GM19467 (cell line): ENCODE results near the gene ANKRD39.
A peak's percentile ranks its signal among the peaks of the same experiment; 100 is the strongest.
"Not testable (repeated sequence)": the region's sequence is repeated elsewhere in the genome, so short reads cannot be mapped to it uniquely, and the experiment has no call there.

ENCODE experiments used
- ATAC-seq: cut with Tn5 transposase; IDR thresholded peaks from one replicate; pipeline ENCODE4 v1.9.1; 2021; ENCODE audit warnings: mild to moderate bottlenecking, moderate library complexity; ENCODE audit not compliant: unreplicated experiment

ANKRD39 gene, protein sequence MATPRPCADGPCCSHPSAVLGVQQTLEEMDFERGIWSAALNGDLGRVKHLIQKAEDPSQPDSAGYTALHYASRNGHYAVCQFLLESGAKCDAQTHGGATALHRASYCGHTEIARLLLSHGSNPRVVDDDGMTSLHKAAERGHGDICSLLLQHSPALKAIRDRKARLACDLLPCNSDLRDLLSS

DNA sequence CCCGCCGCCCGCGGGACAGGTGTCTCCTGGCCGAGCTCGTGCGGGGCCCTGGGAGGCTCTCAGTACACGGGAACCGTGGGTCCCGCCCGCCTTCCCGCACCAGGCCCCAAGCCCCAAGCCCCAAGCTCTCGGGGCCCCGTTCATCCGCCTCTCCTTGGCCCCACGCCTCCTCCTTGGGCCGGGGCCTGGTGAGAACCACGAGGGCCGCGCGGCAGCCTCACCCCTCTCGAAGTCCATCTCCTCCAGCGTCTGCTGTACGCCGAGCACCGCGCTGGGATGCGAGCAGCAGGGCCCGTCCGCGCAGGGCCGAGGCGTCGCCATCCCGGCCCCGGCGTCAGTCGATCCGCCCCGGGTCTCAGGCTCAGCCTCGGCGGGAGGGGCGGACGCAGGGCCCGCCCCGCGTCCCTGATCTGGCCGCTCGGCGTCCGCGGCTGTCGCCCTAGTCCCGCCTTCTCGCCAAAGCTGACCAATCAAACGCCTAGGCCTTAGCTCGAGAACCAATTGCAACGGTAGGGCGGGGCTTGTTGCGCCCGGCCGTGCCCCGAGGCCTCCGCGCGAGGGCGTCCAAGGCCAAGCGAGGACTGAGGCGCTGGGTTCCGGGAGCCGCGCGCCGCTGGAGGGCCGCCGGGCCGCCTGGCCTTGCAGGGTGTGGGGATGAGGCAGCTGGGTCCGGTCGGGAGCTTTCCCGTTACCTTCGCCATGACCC lies at the start of gene ANKRD39:
TSS of gene ANKRD39 (minus strand) at position 350 of the 706 bp plus-strand sequence. CDS start at position 321, 29 bp downstream.
- peak; percentile 91 for ATAC-seq

DNA sequence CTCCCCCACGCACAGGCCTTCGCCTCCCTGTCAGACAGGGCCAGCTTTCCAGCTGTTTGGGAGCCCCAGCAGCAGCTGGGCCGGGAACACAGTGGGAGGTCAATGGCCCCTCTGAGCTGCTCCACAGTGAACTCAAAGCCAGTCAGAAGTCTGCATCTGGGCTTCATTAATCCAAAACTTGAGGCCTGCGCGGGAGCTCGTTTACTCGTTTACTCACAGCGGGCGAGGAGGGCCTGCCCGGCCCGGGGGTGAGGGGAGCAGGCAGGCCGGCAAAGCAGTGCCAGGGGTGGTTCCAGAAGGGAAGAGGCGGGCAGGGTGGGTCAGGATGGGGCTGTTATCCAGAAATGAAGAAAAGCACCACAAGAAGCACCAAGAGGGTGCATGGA lies 48.9 kb upstream of the ANKRD39 start:
- ATAC-seq, result no peak

DNA sequence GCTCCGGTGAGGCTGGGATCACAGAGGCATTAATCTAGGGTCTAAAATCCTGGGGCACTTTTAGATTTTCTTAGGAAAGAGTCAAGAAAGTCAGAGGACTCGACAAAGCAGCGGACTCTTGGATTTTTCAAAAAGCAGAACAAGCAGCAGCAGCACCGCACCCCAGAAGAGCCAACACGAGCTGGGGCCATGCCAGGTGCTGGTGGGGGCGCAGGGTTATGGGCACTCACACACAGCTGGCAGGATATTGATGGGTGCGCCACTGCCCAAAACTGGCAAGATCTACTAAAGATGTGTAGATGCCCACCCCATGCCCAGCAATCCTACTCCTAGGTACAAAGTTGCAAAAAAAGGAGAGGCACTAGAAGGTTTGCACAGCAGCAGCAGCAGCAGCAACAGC lies 46.0 kb upstream of the ANKRD39 start:
- no peak for ATAC-seq

DNA sequence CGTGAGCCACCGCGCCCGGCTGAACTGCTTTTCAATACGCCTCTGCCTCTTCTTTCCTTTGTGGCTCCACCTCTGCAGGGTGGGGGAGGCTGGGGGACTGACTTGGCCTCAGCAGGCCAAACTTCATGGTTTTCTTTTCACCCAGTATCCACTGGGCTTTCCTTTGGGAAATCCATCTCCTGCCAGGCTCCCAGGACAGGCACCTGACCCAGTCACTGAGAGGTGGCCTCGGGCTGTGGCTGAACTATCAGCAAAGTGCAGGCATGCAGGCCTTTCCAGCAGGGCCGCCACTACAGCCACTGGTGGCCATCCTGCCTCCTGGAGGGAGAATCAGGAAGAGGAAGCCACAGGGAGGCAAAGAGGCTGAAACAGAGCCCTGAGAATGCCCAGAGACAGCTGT lies 45.5 kb upstream of the ANKRD39 start:
- no peak for ATAC-seq

DNA sequence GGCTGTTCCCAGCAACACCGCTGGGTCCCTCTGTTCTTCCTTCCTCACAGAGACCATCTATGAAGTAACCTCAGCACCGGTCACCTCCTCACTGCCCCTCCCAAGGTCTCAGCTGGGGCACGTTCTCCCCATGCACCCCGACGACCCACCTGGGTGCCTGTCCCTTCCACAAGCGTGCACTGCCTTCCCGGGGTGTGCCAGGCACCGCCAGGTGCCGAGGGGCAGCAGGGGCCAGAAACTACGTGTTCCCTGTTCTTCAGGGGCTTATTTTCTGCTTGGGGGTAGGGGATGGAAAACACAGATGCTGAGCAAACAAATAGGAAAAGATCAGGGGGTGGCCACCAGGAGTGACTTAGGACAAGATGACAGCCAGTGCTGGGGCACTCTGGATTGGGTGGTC lies 42.4 kb upstream of the ANKRD39 start:
- no peak for ATAC-seq

DNA sequence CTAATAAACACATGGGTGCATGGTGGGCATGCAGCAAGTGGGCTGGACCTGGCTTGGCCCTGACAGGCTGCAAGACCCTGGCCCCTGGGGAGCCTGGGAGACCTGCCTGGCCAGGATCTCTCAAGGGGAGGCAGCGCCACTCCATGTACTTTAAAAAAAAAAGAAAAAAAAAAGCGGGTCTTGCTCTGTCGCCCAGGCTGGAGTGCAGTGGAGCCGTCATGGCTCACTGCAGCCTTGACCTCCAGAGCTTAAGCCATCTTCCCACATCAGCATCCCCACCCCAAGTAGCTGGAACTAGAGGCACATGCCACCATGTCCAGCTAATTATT lies 41.6 kb upstream of the ANKRD39 start:
- no peak for ATAC-seq

DNA sequence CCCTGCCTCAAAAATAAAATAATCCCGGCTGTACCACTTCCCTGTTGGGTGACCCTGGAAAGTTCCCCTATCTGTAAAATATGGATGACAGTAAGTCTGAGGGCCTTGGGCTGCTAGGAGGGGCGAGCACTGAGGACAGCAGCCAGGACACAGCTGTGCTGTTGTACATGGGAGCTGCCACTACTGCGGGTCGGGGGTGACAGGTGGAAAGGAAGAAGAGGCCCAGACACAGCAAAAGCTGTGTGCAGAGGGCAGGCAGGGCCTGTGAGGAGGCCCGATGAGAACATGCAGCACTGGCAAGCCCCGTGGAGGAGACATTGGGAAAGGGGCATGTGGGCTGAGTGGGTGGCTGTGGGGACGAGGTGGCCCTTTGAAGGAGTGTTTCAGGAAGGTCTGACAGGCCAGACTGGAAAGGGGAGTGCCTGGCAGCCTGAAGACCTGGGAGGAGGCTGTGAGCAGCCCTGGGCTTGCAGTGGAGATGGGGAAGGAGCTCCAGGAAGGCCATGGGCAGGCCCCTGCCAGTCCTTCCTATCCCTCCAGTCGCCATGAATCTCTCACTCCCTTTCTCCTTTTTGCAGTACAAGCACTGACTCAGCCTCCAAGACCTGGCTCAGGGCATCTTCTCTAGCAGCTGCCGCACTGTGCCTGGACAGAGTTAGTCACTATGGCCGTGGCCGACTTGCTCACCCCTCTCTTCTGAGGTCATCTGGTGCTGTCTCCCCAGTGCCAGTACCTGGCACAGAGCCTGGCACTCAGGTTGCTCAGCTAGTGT lies 41.0 kb upstream of the ANKRD39 start:
- no peak for ATAC-seq

DNA sequence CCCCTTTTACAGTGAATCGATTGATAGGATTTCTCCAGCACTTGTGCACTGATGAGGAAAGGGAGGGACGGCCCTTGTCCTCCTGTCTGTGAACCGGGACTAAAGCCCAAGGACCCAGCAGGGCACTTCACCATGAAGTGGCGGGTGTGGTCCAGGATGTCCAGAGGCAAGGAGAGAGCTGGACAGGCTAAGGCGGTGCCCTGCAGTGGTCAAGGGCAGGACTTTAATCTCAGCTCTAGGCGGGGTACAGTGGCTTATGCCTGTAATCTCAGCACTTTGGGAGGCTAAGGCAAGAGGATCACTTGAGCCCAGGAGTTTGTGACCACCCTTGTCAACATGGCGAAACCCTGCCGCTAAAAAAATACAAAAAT lies 40.3 kb upstream of the ANKRD39 start:
- no peak for ATAC-seq

DNA sequence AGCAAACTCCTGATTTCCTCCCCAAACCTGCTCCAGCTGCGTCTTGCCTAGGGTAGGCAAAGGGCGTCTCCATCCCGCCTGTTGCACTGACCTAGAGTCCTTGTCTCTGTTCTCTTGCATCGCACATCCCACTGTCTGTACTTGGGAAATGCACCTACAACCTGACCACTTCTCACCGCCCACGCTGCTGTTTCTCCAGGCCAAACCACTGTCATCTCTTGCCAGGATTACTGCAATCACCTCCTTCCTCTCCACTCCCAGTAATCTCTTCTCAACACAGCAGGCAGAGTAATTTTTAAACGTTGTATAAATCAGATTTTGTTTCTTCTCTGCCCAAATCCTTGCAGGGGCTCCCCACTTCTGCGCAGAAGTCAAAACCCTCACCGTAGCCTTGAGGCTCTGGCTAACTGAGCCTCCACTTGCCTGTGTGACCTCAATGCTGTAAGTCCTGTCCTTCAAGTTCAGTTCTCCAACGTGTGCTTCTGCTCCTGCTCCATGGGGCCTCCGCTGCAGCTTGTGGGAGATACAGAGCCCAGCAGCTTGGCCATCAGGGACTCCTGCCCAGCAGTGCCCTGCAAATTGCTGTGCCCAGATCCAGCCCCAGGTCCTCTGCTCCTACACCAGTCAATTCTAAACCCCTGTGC lies 39.8 kb upstream of the ANKRD39 start:
- no peak for ATAC-seq

DNA sequence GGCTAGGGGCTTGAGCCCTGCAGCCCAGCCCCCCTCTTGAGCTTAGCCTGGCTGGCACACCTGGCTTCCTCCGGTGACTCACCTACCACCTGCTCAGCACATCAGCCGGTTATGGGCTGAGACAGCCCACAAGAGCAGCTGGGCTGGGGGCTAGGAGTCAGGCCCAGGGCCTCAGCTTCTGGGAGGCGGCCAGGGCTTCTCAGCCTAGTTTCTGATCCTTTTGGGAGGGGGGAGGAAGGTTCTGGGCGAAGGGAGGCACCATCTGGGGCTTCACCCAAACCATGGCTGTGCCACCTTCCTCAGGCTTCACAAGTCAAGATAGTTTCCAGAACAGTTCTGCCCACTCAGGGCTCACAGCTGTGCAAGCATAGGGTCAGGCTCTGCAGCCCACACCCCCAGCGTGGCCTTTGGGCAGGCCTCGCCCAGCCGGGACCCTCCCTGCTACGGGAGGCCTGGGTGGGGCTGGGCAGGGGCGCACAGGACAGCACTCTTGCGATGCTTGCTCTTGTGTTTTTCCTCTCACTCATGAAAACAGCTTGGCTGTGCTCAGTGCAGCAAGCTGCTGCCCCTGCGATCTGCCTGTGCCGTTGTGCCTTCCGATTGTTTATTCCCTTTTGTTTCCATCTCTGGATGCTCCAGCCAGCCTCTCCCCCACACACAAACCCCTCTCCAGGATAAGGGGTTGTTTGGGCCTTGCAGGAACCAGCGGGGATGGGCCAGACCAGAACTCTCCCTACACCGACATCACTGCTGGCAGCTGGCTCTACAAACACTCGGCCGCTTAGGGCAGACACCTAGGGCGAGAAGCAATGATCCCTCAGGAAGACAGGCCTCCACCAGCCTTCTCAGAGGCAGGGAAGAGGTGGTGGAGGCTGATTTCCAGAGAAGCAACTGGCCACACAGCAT lies 38.2 kb upstream of the ANKRD39 start:
- ATAC-seq, result no peak

DNA sequence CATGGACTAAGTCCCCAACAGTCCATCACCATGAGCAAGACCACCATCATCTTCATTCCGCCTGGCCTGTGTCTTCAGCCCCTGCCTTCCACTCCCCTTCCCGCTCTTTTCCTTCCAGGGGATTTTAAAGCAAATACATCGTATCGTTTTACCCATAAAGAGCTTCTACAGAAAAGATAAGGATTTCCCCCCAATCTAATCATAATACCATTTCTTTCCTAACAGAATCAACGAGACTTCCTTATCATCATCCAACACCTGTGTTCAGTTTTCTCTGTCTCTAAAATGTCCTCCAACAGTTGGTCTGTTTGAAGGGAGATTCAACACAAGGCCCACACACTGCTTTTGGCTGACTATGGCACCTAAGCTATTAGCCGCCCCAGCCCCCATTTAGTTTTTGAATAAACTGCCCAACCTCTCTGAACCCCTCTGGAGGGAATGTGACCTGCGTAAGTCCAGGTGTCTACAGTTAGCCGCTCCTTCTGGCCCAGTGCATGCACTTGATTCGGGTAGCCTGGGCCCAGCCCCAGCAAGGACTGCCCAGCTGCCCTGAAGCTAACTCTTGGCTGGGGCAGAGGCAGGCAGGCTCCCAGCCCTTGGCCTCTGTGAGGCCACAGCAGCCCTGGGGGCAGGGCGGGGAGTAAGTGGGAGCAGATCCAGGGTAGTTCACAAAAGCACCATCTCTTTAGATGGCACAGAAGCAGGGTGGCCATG lies 37.4 kb upstream of the ANKRD39 start:
- ATAC-seq, result no peak

DNA sequence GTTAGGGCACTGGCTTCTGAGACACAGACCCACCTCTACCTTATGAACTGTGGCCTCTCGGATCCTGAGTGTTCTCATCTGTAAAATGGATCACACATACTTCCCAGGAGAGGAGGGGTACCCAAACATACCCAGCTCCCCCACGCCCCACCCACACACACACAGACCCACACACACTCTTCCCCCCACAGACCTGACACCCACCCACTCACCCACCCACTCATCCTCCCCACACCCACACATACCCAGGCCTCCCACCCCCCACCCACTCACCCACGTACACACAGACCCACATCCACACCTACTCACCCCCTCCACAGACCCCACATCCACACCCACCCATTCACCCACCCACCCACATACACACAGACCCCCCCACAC lies 36.3 kb upstream of the ANKRD39 start:
- ATAC-seq, result no peak

DNA sequence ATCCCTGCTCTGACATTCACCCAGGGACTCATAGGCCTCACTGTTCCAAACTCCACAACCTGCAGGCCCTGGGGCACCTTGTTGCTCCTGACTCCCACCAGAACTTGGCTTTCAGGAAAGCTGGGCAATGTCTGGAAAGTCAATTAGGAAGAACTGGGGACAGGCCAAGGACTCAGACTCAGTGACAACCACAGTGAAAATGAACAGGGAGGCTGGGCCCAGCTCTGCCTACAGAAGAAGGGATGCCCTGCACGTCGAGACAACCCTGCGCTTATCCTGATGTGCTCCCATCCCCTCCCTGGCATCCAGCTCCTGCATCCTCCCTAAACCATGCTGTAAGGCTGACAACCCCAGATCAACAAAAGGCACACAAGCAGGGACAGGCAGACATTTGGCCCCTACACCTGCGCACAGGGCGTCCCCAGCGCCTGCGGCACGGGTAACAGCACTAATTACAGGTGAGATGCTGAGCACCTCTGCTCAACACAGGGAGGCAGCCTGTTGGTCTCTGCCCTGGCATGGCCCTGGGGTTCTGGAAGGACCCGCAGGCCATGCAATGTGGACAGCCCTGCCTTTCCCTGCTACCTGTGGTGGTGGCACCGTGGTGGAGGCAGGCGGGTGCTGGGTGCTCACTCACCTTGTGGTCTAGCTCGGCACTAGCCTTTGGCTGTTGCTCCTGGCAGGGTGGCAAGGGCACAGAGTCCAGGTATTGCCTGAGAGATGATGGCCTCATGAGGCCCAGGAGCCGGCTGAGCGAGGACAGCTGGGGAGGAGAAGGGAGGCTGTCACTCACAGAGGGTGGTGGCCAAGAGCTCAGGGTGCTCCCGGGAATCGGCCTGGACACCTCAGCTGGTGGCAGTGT lies 35.7 kb upstream of the ANKRD39 start:
- no peak for ATAC-seq

DNA sequence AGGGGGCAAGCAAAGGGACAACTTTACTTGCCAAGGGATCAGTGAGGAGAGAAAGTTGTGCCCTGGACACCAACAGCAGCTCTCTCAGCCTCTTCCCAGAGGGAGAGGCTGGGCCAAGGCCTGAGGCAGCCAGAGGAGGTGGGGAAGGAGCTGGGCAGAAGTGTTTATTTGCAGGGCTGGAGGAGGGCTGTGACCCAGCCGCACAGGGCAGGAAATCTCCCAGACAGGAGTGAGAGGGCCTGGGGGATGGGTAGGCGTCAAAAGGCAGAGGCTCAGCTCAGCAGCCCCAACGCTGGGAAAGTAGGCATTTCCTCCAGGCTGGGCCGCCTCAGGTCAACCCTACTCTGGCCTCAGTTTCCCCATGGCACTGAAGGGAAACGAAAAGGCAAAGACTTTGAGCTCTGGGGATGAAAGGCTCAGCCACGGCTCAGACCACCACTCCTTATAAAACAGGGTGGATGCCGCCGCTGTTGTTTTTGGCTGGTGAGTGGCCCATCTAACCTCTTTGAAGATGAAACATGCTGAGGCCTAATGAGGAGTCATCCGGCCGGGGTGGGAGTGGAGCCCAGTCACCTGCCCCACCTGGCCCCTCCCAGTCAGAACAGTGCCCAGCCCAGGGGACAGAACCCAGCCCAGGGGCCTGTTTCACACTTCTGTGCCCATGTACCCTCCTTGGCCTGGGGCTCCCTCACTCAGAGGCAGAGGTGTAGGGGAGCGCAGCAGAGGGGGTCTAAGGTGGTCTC lies 33.9 kb upstream of the ANKRD39 start:
- no peak for ATAC-seq

DNA sequence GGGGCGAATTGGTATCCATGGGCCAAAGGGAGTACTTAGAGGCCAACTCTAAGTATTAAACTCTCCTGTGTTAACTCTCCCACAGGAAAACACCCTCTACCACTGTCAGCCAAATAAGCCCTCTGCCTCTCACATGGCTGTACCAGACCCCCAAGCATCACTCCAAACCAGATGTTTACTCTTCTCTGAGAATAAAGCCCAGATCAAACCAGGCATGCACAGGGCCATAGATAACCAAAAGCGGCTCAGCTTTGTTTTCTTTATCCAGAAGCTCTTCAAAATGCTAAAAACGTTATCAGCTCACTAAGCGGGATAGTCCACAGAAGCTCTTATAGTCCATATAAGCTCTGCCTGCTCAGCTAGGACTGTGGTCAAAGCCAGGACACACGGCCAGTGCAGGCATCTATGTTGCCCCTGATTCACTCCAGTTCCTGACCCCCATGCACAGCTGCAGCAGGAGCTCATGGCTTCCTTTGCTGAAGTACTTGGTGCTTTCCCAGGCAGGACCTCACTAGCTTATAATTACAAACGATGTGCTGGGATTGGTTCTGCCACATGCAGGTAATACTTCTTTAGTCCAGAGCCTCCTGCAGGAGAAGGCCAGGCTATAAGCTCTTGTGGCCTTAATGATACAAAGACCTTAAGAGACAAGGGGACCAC lies 33.0 kb upstream of the ANKRD39 start:
- no peak for ATAC-seq

DNA sequence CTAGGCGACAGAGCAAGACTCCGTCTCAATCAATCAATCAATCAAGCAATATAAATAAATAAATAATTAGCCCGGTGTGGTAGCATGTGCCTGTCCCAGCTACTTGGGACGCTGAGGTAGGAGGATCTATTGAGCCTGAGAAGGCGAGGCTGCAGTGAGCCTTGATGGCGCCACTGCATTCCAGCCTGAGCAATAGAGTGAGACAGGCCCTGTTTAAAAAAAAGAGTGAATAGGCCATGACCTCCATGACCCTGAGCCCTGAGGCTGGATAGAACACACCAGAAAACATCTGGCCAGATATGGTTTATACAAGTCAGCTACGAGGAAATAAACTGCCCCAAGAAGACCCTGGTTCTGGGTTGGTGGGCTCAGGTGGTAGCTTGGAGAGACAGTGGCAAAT lies 32.4 kb upstream of the ANKRD39 start:
- no peak for ATAC-seq

DNA sequence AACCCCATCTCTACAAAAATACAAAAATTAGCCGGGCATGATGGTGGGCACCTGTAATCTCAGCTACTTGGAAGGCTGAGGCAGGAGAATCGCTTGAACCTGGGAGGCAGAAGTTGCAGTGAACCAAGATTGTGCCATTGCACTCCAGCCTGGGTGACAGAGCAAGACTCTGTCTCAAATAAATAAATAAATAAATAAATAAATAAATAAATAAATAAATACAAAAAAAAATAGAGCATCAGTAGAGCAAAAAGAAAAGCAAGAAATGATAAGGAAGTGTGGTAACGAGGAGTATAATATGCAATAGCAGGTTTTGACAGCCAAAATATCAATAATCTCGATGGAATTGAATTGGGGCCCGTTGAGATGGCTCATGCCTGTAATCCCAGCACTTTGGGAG lies 31.7 kb upstream of the ANKRD39 start:
- not testable (repeated sequence) for ATAC-seq
